GM21576 (cell line): ENCODE measurements around the gene SCARB1.

ENCODE experiments used
- ATAC-seq: cut with Tn5 transposase; IDR thresholded peaks from one replicate; pipeline ENCODE4 v1.9.1; 2021; ENCODE audit warnings: mild to moderate bottlenecking, moderate library complexity; ENCODE audit not compliant: unreplicated experiment

SCARB1 gene

DNA sequence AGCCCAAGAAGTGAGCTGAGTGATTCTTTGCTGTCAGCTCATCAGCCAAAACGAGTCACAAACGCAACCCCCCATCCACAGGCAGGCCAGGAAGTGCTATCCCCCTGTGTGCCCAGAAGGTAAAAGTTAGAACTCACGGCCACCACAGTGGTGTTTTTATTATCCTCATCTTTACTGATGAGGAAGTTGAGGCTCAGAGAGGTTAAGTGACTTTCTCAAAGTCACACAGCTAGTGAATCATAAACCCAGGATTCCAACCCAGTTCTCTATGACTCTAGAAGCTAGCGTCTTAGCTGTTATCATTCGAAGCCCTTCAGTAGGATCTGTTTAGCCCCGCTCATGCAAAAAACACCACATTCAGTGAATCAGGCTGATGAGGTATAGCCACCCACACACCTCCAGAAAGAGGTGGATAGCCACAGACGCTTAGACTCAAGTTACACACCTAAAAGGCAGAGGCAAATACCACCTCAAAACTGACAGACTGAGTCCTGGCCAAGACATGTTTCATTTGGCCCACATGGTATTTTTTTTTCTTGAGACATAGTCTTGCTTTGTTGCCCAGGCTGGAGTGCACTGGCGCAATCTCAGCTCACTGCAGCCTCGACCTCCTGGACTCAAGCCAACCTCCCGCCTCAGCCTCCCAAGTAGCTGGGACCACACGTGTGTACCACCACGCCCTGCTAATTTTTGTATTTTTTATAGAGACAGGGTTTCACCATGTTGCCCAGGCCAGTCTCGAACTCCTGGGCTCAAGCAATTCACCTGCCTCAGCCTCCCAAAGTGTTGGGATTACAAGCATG is 100.7 kb downstream of the SCARB1 start:
- ATAC-seq = no peak

DNA sequence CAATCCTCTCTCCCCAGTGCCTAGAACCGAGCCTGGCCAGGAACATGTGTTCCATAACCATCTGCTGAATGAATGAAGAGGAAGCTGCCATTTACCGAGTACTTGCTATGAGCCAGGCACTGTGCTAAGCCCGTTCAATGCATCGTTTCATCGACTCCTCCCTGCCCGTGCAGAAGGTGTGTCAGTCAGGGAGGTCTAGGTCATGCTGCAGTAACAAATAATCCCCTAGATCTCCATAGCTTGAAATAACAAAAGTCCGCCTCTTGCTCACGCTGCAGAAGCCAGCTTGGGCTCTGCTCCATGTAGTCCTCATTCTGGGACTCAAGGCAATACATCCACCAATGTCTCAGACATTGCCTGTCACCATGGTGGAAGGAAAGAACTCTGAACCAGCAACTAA is 101.3 kb downstream of the SCARB1 start:
- ATAC-seq = no peak

DNA sequence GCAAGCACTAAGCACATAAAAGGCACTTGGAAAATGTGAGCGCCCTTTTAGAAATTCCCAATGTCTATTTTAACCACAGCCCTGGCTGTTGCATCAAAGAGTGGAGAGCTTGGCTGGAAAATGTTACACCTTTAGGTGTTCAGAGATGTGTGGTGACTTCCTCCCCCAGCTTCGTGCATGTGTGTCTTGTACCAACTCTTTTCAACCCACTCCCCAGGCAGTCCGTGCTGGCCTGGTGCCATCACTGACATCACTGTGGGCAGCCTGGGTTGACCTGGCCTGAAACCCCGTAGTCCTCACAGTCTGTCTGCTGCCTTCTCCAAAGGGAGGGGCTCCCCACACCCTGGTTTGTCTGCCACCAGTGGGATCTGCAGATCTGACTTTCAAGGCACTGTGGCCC is 101.8 kb downstream of the SCARB1 start:
- ATAC-seq = no peak

DNA sequence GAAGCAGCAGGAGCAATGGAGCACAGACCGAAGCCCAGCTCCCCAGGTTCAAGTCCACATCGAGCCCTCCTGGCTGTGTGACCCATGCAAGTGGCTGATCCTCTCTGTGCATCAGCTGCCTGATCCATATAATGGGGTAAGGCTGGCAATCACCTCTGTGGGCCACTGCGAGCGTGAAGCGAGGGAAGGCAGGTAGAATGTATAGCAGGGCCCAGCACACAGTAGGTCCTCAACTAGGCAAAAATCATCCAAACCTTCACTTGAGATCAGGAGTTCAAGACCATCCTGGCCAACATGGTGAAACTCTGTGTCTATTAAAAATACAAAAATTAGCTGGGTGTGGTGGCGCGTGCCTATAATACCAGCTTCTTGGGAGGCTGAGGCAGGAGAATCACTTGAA is 102.6 kb downstream of the SCARB1 start:
- ATAC-seq = no peak

DNA sequence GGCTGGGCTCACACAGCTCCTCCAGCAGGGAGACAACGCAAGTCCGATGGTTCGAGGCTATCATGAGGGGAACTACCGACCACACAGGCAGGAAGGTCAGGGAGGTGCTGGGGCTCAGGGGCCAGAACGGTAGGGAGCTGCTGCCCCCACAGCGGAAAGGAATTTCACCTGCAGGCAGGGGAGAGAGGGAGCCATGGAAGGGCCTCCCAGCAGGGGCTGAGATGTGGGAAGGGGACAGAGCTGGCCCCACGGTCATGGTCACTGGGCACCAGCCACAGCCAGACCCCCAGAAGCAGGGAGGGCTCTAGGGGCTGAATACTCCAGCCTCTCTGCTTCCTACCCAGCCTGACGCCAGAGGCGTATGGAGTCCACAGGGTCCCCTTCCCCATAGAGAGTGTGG is 103.1 kb downstream of the SCARB1 start:
- ATAC-seq = no peak

DNA sequence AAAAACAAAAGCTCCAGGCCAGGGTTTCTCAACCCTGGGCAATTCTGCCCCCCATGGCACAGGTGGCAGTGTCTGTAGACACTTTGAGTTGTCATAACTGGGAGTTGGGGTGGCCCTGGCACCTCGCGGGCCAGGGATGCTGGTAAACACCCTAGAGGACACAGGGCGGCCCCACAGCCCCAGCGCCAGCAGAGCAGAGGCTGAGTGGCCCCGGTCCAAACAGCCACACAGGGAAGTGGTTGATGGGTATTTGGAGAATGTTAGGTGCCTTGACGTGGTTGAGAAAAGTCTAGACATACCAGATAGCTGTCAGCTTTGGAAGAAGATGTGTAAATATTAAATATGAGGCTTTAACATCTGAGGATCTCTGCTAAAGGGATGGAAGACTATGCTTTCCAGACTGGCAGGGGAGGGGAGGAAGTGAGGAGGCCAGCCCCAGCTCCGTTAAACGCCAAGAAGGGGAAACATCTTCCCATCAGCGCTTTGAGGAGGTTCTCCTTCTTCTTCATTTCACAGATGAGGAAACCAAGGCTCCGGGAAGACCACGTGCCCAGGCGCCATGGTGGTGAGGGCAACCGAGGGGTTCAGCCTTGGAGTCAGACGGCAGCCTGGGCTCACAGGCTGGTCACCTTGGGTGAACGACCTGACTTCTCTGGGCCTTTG is 103.7 kb downstream of the SCARB1 start:
- ATAC-seq = no peak

DNA sequence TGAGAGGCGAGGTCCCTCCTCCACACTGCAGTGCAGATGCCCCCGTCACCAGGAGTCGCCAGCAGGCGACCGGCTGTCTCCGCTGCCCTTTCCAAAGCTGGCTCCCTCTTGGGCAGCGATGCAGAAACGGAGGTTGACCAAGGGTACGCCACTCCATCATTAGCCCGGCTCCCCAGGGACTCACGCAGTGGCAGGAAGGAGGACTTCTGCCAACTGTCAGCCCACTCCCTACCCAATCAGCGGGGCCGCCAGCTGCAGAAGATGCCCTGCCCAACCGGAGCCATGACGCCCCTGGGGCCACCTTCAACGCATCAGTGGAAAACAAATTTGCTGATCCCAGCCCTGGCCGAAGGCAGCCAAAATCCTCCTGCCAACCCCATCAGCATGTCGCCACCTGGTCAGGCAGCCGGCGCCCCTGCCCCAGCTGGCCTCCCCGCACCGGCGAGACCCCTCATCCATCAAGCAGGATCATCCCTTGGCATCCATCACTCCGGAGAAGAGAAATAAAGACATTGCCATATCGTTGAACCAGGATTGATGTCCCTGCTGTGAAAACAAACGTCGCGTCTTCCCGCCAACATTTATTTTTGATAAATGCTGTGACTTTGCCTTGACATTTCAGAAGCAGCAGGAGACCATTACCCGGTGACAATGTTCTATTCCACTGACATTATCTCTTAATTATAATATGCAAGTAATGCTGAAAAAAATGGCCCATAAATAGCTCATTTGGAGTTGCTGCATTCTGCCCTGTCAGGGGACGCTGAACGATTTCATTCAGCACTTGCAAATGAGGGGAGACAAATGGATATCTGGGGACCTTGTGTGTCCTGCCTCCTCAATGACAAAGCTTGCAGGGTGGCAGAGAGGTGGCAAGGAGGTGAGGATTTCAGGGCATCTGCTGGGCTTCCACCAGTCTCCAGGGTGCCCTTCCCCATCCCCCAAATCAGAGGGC is 105.1 kb downstream of the SCARB1 start:
- ATAC-seq = no peak

DNA sequence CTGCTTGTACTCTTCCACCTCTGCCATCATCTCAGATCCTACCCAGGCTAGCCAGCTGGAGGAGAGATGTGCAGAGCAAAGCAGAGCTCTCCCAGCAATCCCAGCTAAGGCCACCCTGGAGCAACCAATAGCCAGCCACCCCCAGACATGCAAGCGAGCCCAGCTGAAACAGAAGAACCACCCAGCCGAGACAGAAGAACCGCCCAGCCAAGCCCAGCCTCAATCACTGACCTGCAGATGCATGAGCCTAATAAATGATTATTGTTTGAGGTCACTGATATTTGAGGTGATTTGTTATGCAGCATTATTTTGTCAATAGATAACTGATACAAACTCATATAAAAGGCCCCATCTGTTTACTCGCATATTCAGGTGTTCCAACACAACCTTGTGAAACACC is 106.3 kb downstream of the SCARB1 start:
- ATAC-seq = no peak

DNA sequence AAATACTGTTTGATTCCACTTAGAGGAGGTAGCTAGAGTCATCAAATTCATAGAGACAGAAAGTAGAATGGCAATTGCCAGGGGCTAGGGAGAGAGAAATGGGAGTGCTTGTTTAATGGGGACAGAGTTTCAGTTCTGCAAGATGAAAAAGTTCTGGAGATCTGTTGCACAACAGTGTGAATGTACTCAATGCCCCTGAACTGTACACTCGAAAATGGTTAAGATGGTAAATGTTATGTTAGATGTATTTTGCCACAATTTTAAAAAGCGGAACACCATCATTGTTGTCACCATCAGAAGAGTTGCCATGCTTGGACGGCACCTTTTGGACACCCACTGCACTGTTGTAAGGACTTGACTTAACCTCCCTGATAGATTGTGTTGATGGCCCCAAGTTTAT is 106.9 kb downstream of the SCARB1 start:
- no peak for ATAC-seq

DNA sequence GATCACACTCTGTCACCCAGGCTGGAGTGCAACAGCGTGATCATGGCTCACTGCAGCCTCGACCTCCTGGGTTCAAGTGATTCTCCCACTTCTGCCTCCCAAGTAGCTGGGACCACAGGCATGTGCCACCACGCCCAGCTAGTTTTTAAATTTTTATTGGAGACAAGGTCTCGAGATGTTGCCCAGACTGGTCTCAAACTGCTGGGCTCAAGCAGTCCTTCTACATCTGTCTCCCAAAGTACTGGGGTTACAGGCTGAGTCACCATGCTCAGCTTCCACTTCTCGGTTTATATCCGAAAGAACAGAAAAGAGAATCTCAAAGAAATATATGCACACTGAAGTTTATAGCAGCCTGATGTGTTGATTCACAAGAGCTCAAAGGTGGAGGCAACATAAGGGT is 107.5 kb downstream of the SCARB1 start:
- no peak for ATAC-seq

DNA sequence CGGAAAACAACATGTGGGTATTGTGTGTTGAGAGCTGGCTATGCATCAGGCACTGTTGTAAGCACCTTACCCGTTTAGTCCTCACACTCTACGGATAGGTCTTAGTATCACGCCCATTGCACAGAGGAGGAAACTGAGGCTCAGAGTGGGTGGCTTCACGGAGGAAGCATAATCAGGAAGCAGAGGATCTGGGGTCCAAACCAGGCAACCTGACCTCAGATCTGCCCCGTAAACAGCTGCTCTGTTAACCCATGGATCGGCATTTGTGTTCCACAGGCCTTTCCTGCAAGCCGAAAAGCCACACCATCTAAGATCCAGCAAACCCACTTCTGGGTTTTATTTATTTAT is 107.9 kb downstream of the SCARB1 start:
- no peak for ATAC-seq

DNA sequence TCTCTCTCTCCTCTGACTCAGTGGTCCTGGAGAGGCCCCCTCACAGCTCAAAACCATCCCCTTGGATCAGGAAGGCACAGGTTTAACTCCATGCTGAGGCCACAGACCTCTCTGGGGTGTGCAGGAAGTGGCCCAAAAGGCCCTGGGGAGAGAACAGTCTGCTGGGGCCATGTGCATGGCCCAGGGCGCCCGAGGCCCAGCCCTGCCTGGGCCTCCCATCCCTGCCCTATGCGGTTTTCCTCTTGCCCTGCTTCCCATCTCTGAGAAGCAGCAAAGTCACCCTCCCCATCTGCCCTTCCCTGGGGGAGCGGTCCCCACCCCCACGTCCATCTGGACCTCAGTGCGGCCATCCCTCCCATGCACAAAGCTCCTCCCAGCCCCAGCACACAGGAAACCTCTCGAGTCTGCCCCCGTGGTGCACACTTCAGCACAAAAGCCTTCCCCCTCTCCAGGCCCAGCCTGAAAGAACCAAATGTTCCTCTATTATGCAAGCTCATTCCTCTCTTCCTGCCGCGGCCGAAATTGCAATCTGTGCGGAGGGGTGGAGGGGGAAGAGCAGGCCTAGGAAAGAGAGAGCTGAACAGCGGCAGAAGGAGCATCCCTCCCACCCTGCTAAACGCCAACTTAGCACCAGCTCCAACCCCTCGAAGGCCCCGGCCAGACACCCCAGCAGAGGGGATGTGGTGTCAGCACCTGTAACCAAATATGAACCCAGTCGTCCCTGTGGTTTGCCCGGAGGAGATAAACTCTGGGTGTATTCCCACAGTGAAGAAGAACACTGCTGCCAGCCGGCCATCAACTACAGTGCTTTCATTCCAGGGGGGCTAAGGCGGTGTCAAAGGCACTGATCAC is 108.5 kb downstream of the SCARB1 start:
- no peak for ATAC-seq

DNA sequence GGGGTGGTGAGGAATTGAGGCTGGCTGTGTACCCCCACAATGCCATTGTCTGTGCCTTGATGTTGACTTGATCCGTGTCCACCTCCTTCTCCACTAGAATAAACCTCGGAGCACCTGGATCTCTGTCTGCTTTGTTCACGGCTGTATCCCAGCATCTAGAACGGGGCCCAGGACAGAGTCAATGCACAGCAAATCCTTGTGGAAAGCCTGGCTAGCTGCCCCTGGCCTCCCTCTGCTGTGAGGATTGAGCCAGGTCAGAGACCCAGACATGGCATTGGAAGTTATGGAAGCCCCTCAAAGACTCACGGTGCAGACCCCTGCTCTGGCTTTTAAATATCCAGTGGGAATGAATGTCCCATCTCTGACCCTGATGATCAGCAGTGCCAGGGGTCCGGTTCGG is 109.2 kb downstream of the SCARB1 start:
- no peak for ATAC-seq

DNA sequence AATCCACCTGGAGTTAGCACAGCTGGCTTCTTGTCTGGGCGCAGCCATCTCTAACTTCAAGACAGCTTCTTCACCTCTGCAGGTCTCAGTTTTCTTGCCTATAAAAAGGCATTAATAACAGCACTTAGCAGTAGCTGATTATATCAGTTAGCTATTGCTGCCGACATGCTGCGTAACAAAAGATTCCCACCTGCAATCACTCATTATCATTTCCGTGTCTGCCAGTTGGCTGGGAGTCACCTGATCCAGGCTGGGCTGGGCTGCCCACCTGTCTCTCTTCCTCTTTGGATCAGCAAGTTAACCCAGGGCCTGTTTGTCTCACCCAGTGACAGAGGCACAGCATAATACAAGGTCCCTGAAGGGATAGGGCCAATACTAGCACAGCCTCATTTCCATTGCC is 109.7 kb downstream of the SCARB1 start:
- no peak for ATAC-seq

DNA sequence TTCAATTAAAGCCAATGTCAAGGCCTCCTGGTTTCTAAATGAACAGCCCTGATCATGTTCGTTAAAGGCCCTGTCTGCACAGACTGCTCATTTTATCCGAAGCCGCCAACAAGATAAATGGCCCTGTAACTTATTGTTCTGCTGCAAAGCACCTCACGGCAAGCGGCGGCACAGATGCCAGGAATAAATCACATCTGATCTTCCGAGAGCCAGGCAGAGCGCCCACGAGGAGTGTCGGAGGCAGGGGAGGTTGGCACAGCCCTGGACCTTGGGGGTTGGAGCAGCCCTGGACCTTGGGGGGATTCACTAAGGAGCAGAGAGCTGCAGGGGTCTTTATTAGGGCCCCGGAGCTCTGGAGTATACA is 110.5 kb downstream of the SCARB1 start:
- ATAC-seq = no peak

DNA sequence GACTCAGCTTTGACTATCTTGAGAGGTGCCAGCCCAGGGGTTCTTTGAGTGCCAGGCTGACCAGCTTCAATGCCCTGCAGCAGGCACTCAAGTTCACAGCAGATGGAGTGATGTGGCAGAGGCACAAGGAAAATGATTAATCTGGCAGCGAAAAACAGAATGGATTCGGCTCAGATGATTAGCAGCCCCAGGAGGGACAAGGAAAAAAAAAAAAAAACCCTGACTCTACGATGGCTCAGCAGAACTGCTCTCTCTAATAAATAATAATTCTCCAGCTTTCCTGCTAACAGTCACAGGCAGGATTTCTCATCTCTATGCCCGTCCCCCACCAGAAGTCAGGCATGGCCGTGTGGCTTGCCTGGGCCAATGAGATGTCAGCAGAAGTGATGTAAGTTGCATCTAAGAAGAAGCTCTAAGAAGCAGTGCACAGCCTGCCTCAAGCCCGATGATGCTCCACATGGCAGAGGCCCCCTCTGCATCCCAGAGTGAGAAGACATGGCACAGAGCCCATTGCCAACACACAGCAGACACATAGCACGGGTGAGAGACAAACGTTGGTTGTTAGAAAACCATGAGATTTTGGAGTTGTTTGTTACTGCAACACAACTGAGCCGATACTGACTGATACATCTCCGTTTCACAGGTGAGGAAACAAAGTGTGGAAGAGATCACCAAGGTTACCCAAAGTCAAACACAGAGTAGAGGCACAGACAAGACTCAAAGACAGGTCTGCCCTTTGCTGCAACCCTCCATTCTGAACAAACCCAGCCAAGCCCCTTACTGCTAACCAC is 111.0 kb downstream of the SCARB1 start:
- no peak for ATAC-seq

DNA sequence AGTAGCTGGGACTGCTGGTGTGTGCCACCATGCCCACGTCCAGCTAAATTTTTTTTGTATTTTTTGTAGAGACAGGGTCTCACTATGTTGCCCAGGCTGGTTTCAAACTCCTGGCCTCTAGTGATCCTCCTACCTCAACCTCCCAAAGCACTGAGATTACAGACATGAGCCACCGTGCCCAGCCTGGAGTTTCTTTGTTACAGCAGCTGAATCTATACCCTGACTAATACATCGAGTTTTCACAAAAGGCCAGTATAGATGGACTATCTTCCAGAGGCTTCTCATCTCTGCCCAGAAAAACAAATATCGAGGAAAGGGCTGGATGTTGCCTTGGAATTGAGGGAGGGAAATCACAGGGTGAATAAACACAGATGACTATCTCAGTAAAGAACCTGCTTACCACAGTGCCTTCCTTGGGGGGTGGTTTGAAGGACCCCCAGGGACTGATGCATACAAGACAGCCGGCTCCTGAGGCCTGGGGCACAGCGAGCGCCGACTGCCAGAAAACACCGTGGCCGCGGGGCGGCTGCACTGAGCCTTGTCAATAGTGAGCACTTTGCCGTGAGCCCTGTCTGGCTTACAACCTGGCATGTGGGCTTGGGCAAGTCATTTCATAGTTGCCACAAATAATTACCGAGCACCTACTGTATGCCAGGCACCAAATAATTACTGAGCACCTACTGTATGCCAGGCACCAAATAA is 111.9 kb downstream of the SCARB1 start:
- no peak for ATAC-seq

DNA sequence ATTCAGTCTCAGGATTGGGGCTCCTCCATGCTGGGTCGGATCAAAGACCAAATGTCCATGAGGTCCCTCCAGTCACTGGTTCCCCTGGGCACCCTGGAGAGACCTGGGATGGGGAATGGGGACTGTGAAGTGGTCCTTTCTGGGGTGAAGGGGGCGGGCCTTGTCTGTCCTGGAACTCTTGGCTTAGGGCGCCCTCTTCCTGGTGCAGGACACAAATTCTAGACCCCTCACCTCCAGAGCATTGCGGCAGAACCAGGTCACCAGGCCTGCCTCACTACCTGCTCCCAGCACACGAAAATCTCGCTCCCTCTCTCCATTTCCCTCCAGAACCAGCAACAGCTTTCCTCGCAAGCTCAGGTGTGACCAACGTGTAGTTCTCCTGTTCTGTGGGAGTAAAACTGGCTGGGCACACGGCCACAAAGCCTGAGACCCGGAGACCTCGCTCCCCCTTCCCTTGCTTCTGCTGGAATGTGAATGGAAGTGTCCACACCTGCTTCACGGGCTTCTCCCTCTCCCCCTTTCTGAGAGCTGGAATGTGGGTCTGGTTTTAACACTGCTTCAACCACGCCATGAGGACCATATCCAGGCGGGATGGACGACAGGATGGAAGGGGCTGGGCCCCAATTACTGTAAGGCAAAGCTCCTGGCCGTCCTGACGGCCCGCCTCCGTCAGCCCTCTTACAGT is 112.7 kb downstream of the SCARB1 start:
- ATAC-seq = no peak

DNA sequence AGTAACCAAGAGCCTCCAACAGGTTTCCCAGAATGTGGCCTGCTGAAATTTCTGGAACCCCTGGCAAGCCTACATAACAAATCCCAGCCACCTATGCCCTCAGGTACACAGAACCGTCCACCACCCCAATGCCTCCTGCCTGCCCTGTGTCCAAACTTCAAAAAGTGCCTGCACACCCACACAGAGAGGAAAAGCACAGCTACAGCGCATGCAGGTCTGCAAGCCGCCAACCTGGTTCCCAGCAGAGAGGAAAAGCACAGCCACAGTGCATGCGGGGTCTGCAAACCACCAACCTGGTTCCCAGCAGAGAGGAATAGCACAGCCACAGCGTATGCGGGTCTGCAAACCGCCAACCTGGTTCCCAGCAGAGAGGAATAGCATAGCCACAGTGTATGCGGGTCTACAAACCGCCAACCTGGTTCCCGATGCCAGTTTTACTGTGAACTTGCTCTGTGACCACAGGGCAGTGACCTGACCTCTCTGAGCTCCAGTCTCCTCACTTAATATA is 113.5 kb downstream of the SCARB1 start:
- no peak for ATAC-seq
